ENCODE results near the gene ZNHIT6. TPM values are rescaled to one million over a fixed set of nuclear protein-coding genes. Genes with fewer than 3 reads are reported as not detected.
A peak's percentile ranks its signal among the peaks of the same experiment; 100 is the strongest.

Gene ZNHIT6
- total and polyA plus RNA-seq, 2 donors (not counting 3 experiments of a cell fraction or from before 2014, with no cell fraction given), result 7.3 to 18.8 TPM

DNA sequence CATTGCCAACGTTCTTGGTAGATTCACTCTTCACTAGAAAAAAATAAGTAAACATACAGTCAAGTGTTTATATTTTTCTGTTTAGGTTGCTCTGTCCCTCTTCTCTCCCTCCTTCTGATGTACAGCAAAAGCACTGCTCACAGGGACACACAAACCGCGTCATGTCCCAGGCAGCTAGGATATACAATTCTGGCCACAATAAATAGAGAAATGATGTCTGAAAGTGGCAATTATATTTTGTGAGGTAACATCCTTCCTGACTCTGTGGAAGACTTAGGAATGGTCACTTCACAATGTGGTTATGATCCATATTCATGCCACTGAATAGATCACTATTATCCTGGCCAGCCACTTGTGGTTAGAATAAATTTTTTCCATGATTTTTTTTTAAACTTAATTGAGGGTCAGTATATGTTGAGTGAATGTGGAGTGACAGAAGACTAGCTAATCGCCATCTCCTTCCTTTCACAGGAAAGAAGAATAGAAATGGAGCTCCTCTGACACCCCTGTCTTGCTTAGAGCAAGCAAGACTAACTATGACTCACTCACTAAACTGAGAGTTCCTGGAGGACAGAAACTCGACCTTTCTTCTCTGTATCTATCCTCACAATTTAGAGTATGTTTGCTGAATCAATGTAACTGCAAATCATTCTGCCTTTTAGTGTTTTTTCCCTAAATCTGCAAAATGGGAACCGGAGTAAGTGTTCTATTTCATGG is 54.0 kb downstream of the ZNHIT6 start:
- Histone ChIP-seq H3K9me3 (replicated peaks; ENCODE audit: control insufficient read depth, insufficient read depth, low read length) (no peaks in the 10 kb centered on the region), H3K9me1 (replicated peaks; ENCODE audit: control insufficient read depth, extremely low read depth, insufficient read depth, low read length) (no peaks in the 10 kb centered on the region), H3K36me3 (ENCODE audit: control insufficient read depth in 2 of 2, extremely low read depth in 1 of 2, insufficient read depth in 2 of 2, low read length in 2 of 2) (no peaks in the 10 kb centered on the region), H3K4me3 (replicated peaks in 1 of 3; ENCODE audit: insufficient read depth in 1 of 3, low read depth in 1 of 3, low read length in 3 of 3) (no peak overlapping the region), H3K4me2 (ENCODE audit: insufficient read depth, low read length) (peak overlapping the region; percentile 8), H3K79me2 (ENCODE audit: control insufficient read depth, insufficient read depth, low read length) (no peaks in the 10 kb centered on the region), H3K9ac (replicated peaks; ENCODE audit: extremely low read depth, insufficient read depth, low read length) (no peak overlapping the region), H3K27me3 (ENCODE audit: control insufficient read depth in 2 of 2, insufficient read depth in 2 of 2, low read length in 2 of 2) (no peaks in the 10 kb centered on the region), H2AFZ (ENCODE audit: low read depth, low read length) (no peak overlapping the region), H3K27ac (ENCODE audit: insufficient read depth, low read depth, low read length) (no peak overlapping the region), H4K20me1 (replicated peaks; ENCODE audit: control insufficient read depth, extremely low read depth, insufficient read depth, low read length) (no peaks in the 10 kb centered on the region), H3K4me1 (ENCODE audit: control insufficient read depth, extremely low read depth, insufficient read depth, low read length) (peaks cover 12% of the 10 kb centered on the region)
- ChIA-PET POLR2A (no interaction called here), CTCF (interaction anchor here (0.9 to 1.8 kb wide), 4 partner anchors 9 to 38 kb away, joined by 3 to 6 read pairs (median 5); no protein-coding TSS in a partner anchor)
- TF ChIP-seq POLR2A (IDR thresholded peaks at IDR 0.05; ENCODE audit: low read depth, low read length), result no peak
- TF ChIP-seq FOS (IDR thresholded peaks at IDR 0.05; ENCODE audit: borderline replicate concordance, insufficient read depth, low read length), result peak; percentile 62
- TF ChIP-seq JUN (IDR thresholded peaks at IDR 0.05; ENCODE audit: borderline replicate concordance, insufficient read depth, insufficient read length, low read depth), result no peak
- dilution Hi-C loops (cut with MboI; ENCODE audit: extremely low pct_ligation_motif_present, low sequenced_read_pairs) (no loop called here), intact Hi-C loops (cut with micrococcal nuclease) (no loop called here)
- peak; percentile 67 for FAIRE-seq
- BruUV-seq (replicated peaks), result no TSS peak
- peak; percentile 18 for DNase-seq (ENCODE audit: low read depth, low spot score)

GRCh38 chr1:85652327-85652726 is 55.9 kb downstream of the ZNHIT6 start:
- ChIA-PET CTCF (no interaction called here), POLR2A (no interaction called here)
- no peak for FAIRE-seq

More at GRCh38 chr1:85652327-85652726, 55.9 kb downstream of the ZNHIT6 start:
- dilution Hi-C loops (cut with MboI; ENCODE audit: extremely low pct_ligation_motif_present, low sequenced_read_pairs) (no loop called here), intact Hi-C loops (cut with micrococcal nuclease) (no loop called here)
- no peak for TF ChIP-seq JUN (IDR thresholded peaks at IDR 0.05; ENCODE audit: borderline replicate concordance, insufficient read depth, insufficient read length, low read depth)
- no peak for TF ChIP-seq POLR2AphosphoS5 (IDR thresholded peaks at IDR 0.05; ENCODE audit: insufficient read depth, low read depth, low read length)
- no peak for TF ChIP-seq MYC (IDR thresholded peaks at IDR 0.05; ENCODE audit: low read depth, low read length)
- no peak for TF ChIP-seq POLR2A (IDR thresholded peaks at IDR 0.05; ENCODE audit: low read depth, low read length)
- TF ChIP-seq CTCF (IDR thresholded peaks at IDR 0.05; ENCODE audit: extremely low read depth in 1 of 2, insufficient read depth in 1 of 2, low read depth in 1 of 2, low read length in 2 of 2), result no peak
- no peak for TF ChIP-seq FOS (IDR thresholded peaks at IDR 0.05; ENCODE audit: borderline replicate concordance, insufficient read depth, low read length)
- TF ChIP-seq, protein P1, sequence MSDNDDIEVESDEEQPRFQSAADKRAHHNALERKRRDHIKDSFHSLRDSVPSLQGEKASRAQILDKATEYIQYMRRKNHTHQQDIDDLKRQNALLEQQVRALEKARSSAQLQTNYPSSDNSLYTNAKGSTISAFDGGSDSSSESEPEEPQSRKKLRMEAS (IDR thresholded peaks at IDR 0.05; ENCODE audit: insufficient read depth, insufficient read length), result no peak
- TF ChIP-seq GATA2 (IDR thresholded peaks at IDR 0.05; ENCODE audit: insufficient read depth, insufficient read length, low read depth, low read length), result no peak
- no peak for TF ChIP-seq EZH2 (IDR thresholded peaks at IDR 0.05; ENCODE audit: borderline replicate concordance, low read depth, low read length, severe bottlenecking)
- no peak overlapping the region for H2AFZ ChIP-seq (ENCODE audit: low read depth, low read length)
- no peaks in the 10 kb centered on the region for H3K79me2 ChIP-seq (ENCODE audit: control insufficient read depth, insufficient read depth, low read length)
- no peak overlapping the region for H3K4me2 ChIP-seq (ENCODE audit: insufficient read depth, low read length)
- H3K27me3 ChIP-seq (ENCODE audit: control insufficient read depth in 2 of 2, insufficient read depth in 2 of 2, low read length in 2 of 2), result no peaks in the 10 kb centered on the region
- no peaks in the 10 kb centered on the region for H3K36me3 ChIP-seq (ENCODE audit: control insufficient read depth in 2 of 2, extremely low read depth in 1 of 2, insufficient read depth in 2 of 2, low read length in 2 of 2)
- H3K27ac ChIP-seq (ENCODE audit: insufficient read depth, low read depth, low read length), result no peak overlapping the region
- BruUV-seq (replicated peaks), result no TSS peak
- DNase-seq (ENCODE audit: low read depth, low spot score), result no peak
- no peaks in the 10 kb centered on the region for H4K20me1 ChIP-seq (replicated peaks; ENCODE audit: control insufficient read depth, extremely low read depth, insufficient read depth, low read length)
- H3K4me3 ChIP-seq (replicated peaks in 1 of 3; ENCODE audit: insufficient read depth in 1 of 3, low read depth in 1 of 3, low read length in 3 of 3), result no peak overlapping the region
- H3K9me1 ChIP-seq (replicated peaks; ENCODE audit: control insufficient read depth, extremely low read depth, insufficient read depth, low read length), result no peaks in the 10 kb centered on the region
- H3K9ac ChIP-seq (replicated peaks; ENCODE audit: extremely low read depth, insufficient read depth, low read length), result no peak overlapping the region
- peaks cover 12% of the 10 kb centered on the region for H3K4me1 ChIP-seq (ENCODE audit: control insufficient read depth, extremely low read depth, insufficient read depth, low read length)
- no peaks in the 10 kb centered on the region for H3K9me3 ChIP-seq (replicated peaks; ENCODE audit: control insufficient read depth, insufficient read depth, low read length)
